Measurements from ENCODE around the gene VN1R5.

GRCh38 chr1:247301176-247301540 is 45.3 kb downstream of the VN1R5 start:
- TF ChIP-seq CTCF (IDR thresholded peaks at IDR 0.05) (no peak), POLR2A (IDR thresholded peaks at IDR 0.05) (no peak)
